MM.1S (cell line): Measurements from ENCODE around the gene LRRC75A.

Experiments
- CTCF ChIP-seq: fragments of 300-600 bp; sonication (generic); IDR thresholded peaks from 2 replicates; pipeline ENCODE4 v1.5.1; 2016; ENCODE audit warnings: antibody characterized with exemption, low read length, mixed read lengths
- EZH2 ChIP-seq: fragments of 300-600 bp; sonication (generic); optimal IDR thresholded peaks from 2 replicates; pipeline ENCODE3; 2017; ENCODE audit warnings: low read depth, mild to moderate bottlenecking, antibody characterized with exemption, low read length, mixed read lengths

- no peak for TF ChIP-seq CTCF
- TF ChIP-seq EZH2: no peak
These were observed 73.9 kb downstream of the LRRC75A start for GRCh38 chr17:16417896-16418684.
